Measurements from ENCODE around the gene ST3GAL4. TPM values are rescaled to one million over a fixed set of nuclear protein-coding genes. Genes with fewer than 3 reads are reported as not detected.

The ST3GAL4 gene
- total RNA-seq, 1 donor from 2014 or later = 26.2 TPM

- H3K4me1 ChIP-seq = peaks cover 23% of the 10 kb centered on the region
- intact Hi-C loops (cut with DNase I) = no loop called here
- DNase-seq (no peak), ATAC-seq (no peak)
- TF ChIP-seq CTCF (IDR thresholded peaks at IDR 0.05) = no peak
- H3K27me3 ChIP-seq (ENCODE audit: low read depth) = no peaks in the 10 kb centered on the region
- H3K9me3 ChIP-seq = no peaks in the 10 kb centered on the region
- H3K4me3 ChIP-seq = no peak overlapping the region
- H3K27ac ChIP-seq = no peak overlapping the region
- H3K36me3 ChIP-seq = no peaks in the 10 kb centered on the region
Measured at GRCh38 chr11:126436209-126436755, 80.8 kb downstream of the ST3GAL4 start.

GRCh38 chr11:126437731-126438130 is 82.2 kb downstream of the ST3GAL4 start:
- no peak overlapping the region for H3K4me3 ChIP-seq
- H3K27ac ChIP-seq = no peak overlapping the region
- ATAC-seq (no peak), DNase-seq (no peak)
- peaks cover 10% of the 10 kb centered on the region for H3K4me1 ChIP-seq
- H3K27me3 ChIP-seq (ENCODE audit: low read depth) = no peaks in the 10 kb centered on the region
- H3K36me3 ChIP-seq = no peaks in the 10 kb centered on the region
- intact Hi-C loops (cut with DNase I) = no loop called here
- no peaks in the 10 kb centered on the region for H3K9me3 ChIP-seq
- no peak for TF ChIP-seq CTCF (IDR thresholded peaks at IDR 0.05)

- H3K4me1 ChIP-seq = peaks cover 7% of the 10 kb centered on the region
- ATAC-seq = no peak
- H3K27me3 ChIP-seq (ENCODE audit: low read depth) = no peaks in the 10 kb centered on the region
- intact Hi-C loops (cut with DNase I) = no loop called here
- no peaks in the 10 kb centered on the region for H3K9me3 ChIP-seq
- DNase-seq = no peak
- no peak for TF ChIP-seq CTCF (IDR thresholded peaks at IDR 0.05)
- H3K27ac ChIP-seq = no peak overlapping the region
- H3K36me3 ChIP-seq = no peaks in the 10 kb centered on the region
- H3K4me3 ChIP-seq = no peak overlapping the region
Measured at GRCh38 chr11:126438272-126438671, 82.8 kb downstream of the ST3GAL4 start.

- no peaks in the 10 kb centered on the region for H3K9me3 ChIP-seq
- no peak overlapping the region for H3K4me3 ChIP-seq
- peaks cover 7% of the 10 kb centered on the region for H3K4me1 ChIP-seq
- ATAC-seq (no peak), DNase-seq (no peak)
- H3K36me3 ChIP-seq = no peaks in the 10 kb centered on the region
- H3K27ac ChIP-seq = no peak overlapping the region
- intact Hi-C loops (cut with DNase I) = no loop called here
- no peaks in the 10 kb centered on the region for H3K27me3 ChIP-seq (ENCODE audit: low read depth)
- no peak for TF ChIP-seq CTCF (IDR thresholded peaks at IDR 0.05)
Measured at GRCh38 chr11:126438691-126439090, 83.2 kb downstream of the ST3GAL4 start.

- no peak overlapping the region for H3K4me3 ChIP-seq
- no peaks in the 10 kb centered on the region for H3K36me3 ChIP-seq
- no peak for TF ChIP-seq CTCF (IDR thresholded peaks at IDR 0.05)
- H3K27ac ChIP-seq = no peak overlapping the region
- H3K9me3 ChIP-seq = no peaks in the 10 kb centered on the region
- DNase-seq (no peak), ATAC-seq (no peak)
- no peaks in the 10 kb centered on the region for H3K27me3 ChIP-seq (ENCODE audit: low read depth)
- intact Hi-C loops (cut with DNase I) = loop anchor here (10.0 kb wide), 1 partner anchor 545 kb away; no protein-coding TSS in a partner anchor
- peaks cover 7% of the 10 kb centered on the region for H3K4me1 ChIP-seq
Measured at GRCh38 chr11:126440276-126440675, 84.8 kb downstream of the ST3GAL4 start.
